MM.1S (cell line): ENCODE data around the gene CLCA2.

ENCODE experiments used
- CTCF ChIP-seq: fragments of 300-600 bp; sonication (generic); IDR thresholded peaks from 2 replicates; pipeline ENCODE4 v1.5.1; 2016; ENCODE audit warnings: antibody characterized with exemption, low read length, mixed read lengths
- EZH2 ChIP-seq: fragments of 300-600 bp; sonication (generic); optimal IDR thresholded peaks from 2 replicates; pipeline ENCODE3; 2017; ENCODE audit warnings: low read depth, mild to moderate bottlenecking, antibody characterized with exemption, low read length, mixed read lengths
- EZH2phosphoT487 ChIP-seq: fragments of 300-600 bp; sonication (generic); IDR thresholded peaks from 2 replicates; pipeline ENCODE4 v1.6.1; 2018; ENCODE audit warnings: antibody characterized with exemption, low read length

GRCh38 chr1:86489242-86489878 is 65.4 kb downstream of the CLCA2 start:
- no peak for TF ChIP-seq CTCF
- TF ChIP-seq EZH2: no peak
- no peak for TF ChIP-seq EZH2phosphoT487
